ENCODE measurements around the gene KLK7.

KLK7 gene

DNA sequence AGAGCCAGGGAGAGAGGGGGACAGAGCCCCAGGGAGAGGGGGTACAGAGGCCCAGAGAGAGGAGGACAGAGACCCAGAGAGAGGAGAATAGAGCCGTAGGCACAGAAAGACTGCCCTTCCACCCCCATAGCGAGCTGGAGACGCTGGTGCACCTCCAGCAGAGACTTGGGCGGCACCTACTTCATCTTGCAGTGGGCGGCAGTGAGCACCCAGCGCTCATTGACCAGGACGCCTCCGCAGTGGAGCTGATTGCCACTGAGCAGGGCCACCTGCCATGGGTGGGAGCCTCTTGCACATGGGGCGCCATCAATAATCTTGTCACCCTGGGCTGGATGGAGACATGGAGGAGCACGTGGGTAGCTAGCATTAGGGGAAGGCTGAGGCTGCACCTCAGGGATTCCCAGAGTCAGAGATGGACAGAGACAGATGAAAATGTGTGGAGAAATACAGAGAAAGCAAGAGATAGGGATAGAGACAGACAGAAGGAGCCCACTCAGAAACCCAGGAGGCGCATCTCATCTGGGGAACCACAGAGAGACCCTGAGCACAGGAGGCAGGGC, 2.0 kb downstream of the KLK7 start:
- TF ChIP-seq CTCF (IDR thresholded peaks at IDR 0.05; ENCODE audit: control insufficient read depth, insufficient read depth, low read depth, low read length, missing control alignments) = no peak
- no peak for DNase-seq (ENCODE audit: low read depth)
- H3K4me3 ChIP-seq (ENCODE audit: control insufficient read depth, low read depth, low read length) = no peak overlapping the region

DNA sequence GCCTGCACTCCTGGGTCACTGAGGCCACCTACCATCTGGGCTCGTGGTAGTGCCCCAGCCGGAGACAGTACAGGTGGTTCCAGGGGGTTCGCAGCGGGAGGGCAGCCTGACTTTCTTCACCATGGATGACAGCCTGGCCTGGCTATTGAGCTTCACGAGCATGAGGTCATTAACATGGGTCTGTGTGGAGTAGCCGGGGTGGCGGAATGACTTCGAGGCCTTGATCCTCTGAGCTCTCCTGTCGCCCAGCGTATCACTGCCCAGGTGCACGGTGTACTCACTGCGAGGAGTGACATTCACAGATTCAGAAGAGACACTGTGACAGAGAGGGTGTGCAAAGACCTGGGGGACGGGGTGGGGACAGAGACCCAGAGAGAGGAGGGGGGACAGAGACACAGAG, 3.5 kb downstream of the KLK7 start:
- H3K4me3 ChIP-seq (ENCODE audit: control insufficient read depth, low read depth, low read length) = no peak overlapping the region
- no peak for DNase-seq (ENCODE audit: low read depth)
- no peak for TF ChIP-seq CTCF (IDR thresholded peaks at IDR 0.05; ENCODE audit: control insufficient read depth, insufficient read depth, low read depth, low read length, missing control alignments)

DNA sequence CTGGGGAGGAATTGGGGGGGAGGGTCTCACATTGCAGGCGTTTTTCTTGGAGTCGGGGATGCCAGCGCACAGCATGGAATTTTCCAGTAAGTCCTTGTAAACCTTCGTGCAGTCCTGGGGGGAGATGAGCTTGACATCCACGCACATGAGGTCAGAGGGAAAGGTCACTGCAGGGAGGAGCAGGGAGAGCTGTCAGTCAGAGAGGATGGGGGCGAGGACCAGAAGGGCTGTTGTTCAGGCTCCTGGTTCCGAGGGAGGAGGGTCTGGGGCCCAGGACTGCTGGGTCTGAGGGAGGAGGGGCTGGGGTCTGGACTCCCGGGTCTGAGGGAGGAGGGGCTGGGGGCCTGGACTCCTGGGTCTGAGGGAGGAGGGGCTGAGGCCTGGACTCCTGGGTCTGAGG, 4.0 kb downstream of the KLK7 start:
- no peak for TF ChIP-seq CTCF (IDR thresholded peaks at IDR 0.05; ENCODE audit: control insufficient read depth, insufficient read depth, low read depth, low read length, missing control alignments)
- H3K4me3 ChIP-seq (ENCODE audit: control insufficient read depth, low read depth, low read length) = no peak overlapping the region
- DNase-seq (ENCODE audit: low read depth) = no peak

DNA sequence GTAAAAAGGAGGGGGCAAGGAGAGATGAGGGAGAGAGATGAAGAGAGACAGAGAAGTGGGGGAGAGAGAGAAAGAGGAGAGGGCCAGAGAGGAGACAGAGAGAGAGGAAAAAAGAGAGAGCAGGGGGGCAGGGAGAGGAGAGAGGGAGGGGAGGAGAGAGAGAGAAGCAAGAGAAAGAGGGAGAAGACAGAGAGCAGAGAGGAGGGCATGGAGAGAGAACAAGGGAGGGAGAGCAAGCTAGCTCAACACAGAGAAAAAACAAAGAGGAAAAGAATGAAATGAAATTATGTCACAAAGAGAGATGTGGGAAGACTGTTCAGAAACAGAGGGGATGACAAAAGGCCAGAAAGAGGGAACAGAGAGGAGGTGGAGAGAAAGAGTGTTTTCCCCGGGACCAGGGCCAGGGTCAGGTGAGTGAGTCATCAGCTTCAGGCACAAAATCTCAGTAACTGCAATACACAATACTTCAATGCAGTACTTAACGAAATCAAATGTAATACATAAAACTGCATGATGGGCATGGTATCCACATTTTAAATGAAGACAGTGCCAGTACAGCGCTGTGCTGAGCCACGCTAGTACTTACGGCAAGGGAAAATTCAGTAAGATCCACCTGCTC, 4.8 kb downstream of the KLK7 start:
- DNase-seq (ENCODE audit: low read depth) = no peak
- no peak overlapping the region for H3K4me3 ChIP-seq (ENCODE audit: control insufficient read depth, low read depth, low read length)
- TF ChIP-seq CTCF (IDR thresholded peaks at IDR 0.05; ENCODE audit: control insufficient read depth, insufficient read depth, low read depth, low read length, missing control alignments) = no peak

DNA sequence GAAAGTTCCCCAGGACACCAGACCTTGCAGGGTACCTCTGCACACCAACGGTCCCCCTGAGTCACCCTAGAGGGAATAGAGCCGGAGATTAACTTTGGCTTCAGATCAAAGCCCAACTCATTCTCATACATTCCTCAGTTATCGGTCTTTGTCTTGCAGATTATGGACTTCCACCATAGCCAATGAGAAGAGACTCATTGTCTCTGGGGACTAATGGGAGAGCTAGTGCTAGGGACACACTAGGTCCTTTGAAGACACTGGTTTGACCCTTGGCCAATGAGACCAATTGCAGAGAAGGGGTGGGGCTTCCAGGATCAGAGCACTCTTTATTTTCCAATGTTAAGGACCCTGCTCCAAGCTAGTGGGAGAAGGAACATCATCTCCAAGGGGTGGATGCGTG, 6.1 kb downstream of the KLK7 start:
- no peak for TF ChIP-seq CTCF (IDR thresholded peaks at IDR 0.05; ENCODE audit: control insufficient read depth, insufficient read depth, low read depth, low read length, missing control alignments)
- no peak for DNase-seq (ENCODE audit: low read depth)
- no peak overlapping the region for H3K4me3 ChIP-seq (ENCODE audit: control insufficient read depth, low read depth, low read length)

DNA sequence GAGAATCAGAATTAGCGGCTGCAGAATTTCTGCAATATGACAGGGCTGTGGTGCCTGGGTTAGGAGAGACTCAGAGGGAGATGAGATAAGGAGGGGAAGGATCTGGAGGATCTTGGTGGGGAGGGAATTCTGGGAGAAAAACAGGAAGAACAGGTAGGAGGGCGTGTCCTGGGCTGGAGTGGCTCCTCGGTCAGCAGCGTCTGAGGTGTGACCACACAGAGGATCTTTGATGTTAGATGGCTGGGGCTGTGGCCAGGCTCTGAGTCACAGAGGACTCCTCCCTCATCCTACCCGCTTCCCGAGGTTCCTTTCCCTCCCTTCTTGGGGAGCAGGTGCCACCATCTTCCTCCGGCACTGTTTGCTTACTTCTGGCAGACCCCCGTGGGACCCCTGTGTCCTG, 8.0 kb downstream of the KLK7 start:
- TF ChIP-seq CTCF (IDR thresholded peaks at IDR 0.05; ENCODE audit: control insufficient read depth, insufficient read depth, low read depth, low read length, missing control alignments) = no peak
- DNase-seq (ENCODE audit: low read depth) = no peak
- H3K4me3 ChIP-seq (ENCODE audit: control insufficient read depth, low read depth, low read length) = no peak overlapping the region

Data from AG09309 (cell line).